A549 (cell line): Measurements from ENCODE around the gene DNASE1L2. TPM values are rescaled to one million over a fixed set of nuclear protein-coding genes. Genes with fewer than 3 reads are reported as not detected.

Experiments used
- ATAC-seq, 2 experiments: fragments of 200-7000 bp in 1 of 2; fragments of >200 bp in 1 of 2; cut with Nextera tagmentation in 1 of 2; cut with Tn5 transposase in 1 of 2; 3 replicates each; pipeline versions ENCODE4 v1.8.0 to v1.9.1; 2018 to 2020; ENCODE audit warnings: mild to moderate bottlenecking in 1 of 2, moderate library complexity in 1 of 2
- CTCF ChIA-PET: fragments of 300-600 bp; sonication (Branson Sonifier 250); formaldehyde crosslinking; extraction: SDS; loops from one replicate; lab custom pipeline; 2021; ENCODE audit warnings: antibody characterized with exemption, inconsistent platforms; lab: Yijun Ruan, JAX
- POLR2A ChIA-PET: fragments of 350-600 bp; formaldehyde crosslinking; extraction: SDS; loops from one replicate; lab custom pipeline; 2021; ENCODE audit warnings: antibody characterized with exemption, inconsistent platforms; lab: Yijun Ruan, JAX
- DNase-seq, 2 experiments: peaks; one replicate each; pipeline versions ENCODE4 v3.0.0 to v3.0.0-alpha.2; 2011 to 2016; ENCODE audit warnings: low read depth in 1 of 2, low spot score in 1 of 2
- FAIRE-seq: peaks from 2 replicates; lab custom pipeline; 2011; peaks lifted over from hg19 to GRCh38; lab: Jason Lieb, UNC
- H3K27ac ChIP-seq, 2 experiments: fragments of >200 bp; sonication (Bioruptor Twin); formaldehyde crosslinking; 3 replicates each; pipeline ENCODE4 v1.5.1; 2016 to 2017
- H3K4me1 ChIP-seq: fragments of >200 bp; sonication (Bioruptor Twin); formaldehyde crosslinking; 3 replicates; pipeline ENCODE4 v1.6.1; 2016
- H3K4me2 ChIP-seq: fragments of >200 bp; sonication (Bioruptor Twin); formaldehyde crosslinking; 3 replicates; pipeline ENCODE4 v1.6.1; 2016
- H3K4me3 ChIP-seq: fragments of >200 bp; sonication (Bioruptor Twin); formaldehyde crosslinking; 3 replicates; pipeline ENCODE4 v1.5.1; 2016
- H3K9me3 ChIP-seq: fragments of >200 bp; sonication (Bioruptor Twin); formaldehyde crosslinking; 3 replicates; pipeline ENCODE4 v1.6.1; 2016
- BHLHE40 ChIP-seq: IDR thresholded peaks from 2 replicates; pipeline ENCODE4 v1.6.1; 2012; ENCODE audit warnings: low read depth, low read length, inconsistent platforms
- CEBPB ChIP-seq, 2 experiments: fragments of >200 bp in 1 of 2; sonication (Bioruptor Twin) in 1 of 2; formaldehyde crosslinking in 1 of 2; IDR thresholded peaks; 2 replicates each; pipeline ENCODE4 v1.6.1; 2012 to 2016
- CHD4 ChIP-seq: fragments of 200-600 bp; sonication (generic); IDR thresholded peaks from 2 replicates; pipeline ENCODE4 v1.6.1; 2016; ENCODE audit warnings: antibody characterized with exemption, mild to moderate bottlenecking, borderline replicate concordance
- EHF ChIP-seq: fragments of 250-450 bp; sonication (Bioruptor Pico); IDR thresholded peaks from 2 replicates; pipeline ENCODE4 v1.5.0; 2020; ENCODE audit warnings: mild to moderate bottlenecking
- EHMT2 ChIP-seq: fragments of 200-600 bp; sonication (generic); IDR thresholded peaks from 2 replicates; pipeline ENCODE4 v1.6.1; 2016; ENCODE audit warnings: antibody characterized with exemption, low read depth, mild to moderate bottlenecking, moderate library complexity
- EP300 ChIP-seq, 2 experiments: fragments of >200 bp; sonication (Bioruptor Twin); formaldehyde crosslinking; IDR thresholded peaks; 2 replicates in 1 of 2; 3 replicates in 1 of 2; pipeline ENCODE4 v1.6.1; 2016 to 2017
- FOSB ChIP-seq: fragments of 250-450 bp; sonication (Bioruptor Pico); IDR thresholded peaks from 2 replicates; pipeline ENCODE4 v1.5.0; 2020; ENCODE audit warnings: mild to moderate bottlenecking, moderate library complexity
- GATA3 ChIP-seq: IDR thresholded peaks from 2 replicates; pipeline ENCODE4 v1.6.1; 2012; ENCODE audit warnings: borderline replicate concordance
- HEYL ChIP-seq: fragments of 250-450 bp; sonication (Bioruptor Pico); IDR thresholded peaks from 2 replicates; pipeline ENCODE4 v1.8.0; 2021; ENCODE audit warnings: mild to moderate bottlenecking, moderate library complexity
- HOXA7 ChIP-seq: fragments of 250-450 bp; sonication (Bioruptor Pico); IDR thresholded peaks from 2 replicates; pipeline ENCODE4 v1.5.0; 2020; ENCODE audit warnings: mild to moderate bottlenecking, moderate library complexity
- KDM5A ChIP-seq: fragments of 200-600 bp; sonication (generic); IDR thresholded peaks from 2 replicates; pipeline ENCODE4 v1.6.1; 2016; ENCODE audit warnings: antibody characterized with exemption, mild to moderate bottlenecking
- MAZ ChIP-seq: fragments of 150-350 bp; IDR thresholded peaks from 2 replicates; pipeline ENCODE4 v1.6.1; 2014; ENCODE audit warnings: antibody characterized with exemption, low read depth, low read length, borderline replicate concordance
- MYC ChIP-seq: IDR thresholded peaks from 2 replicates; pipeline ENCODE4 v1.6.1; 2012; ENCODE audit warnings: mild to moderate bottlenecking, inconsistent platforms, low read length, improper control_type of control experiment, borderline replicate concordance
- PHF8 ChIP-seq: fragments of 200-600 bp; sonication (generic); IDR thresholded peaks from 2 replicates; pipeline ENCODE4 v1.6.1; 2016; ENCODE audit warnings: low read depth, mild to moderate bottlenecking, antibody characterized with exemption, moderate library complexity, borderline replicate concordance
- POLR2A ChIP-seq: IDR thresholded peaks from 2 replicates; pipeline ENCODE4 v1.6.1; 2012; ENCODE audit warnings: mild to moderate bottlenecking, low read length
- POLR2AphosphoS2 ChIP-seq: conservative IDR thresholded peaks from 2 replicates; pipeline ENCODE4 v1.6.1; 2012; ENCODE audit warnings: low read length, improper control_type of control experiment, inconsistent platforms
- RARB ChIP-seq: fragments of 250-450 bp; sonication (Bioruptor Pico); IDR thresholded peaks from 2 replicates; pipeline ENCODE4 v1.8.0; 2021; ENCODE audit warnings: mild to moderate bottlenecking, moderate library complexity
- RCOR1 ChIP-seq: fragments of 150-350 bp; IDR thresholded peaks from 2 replicates; pipeline ENCODE4 v1.6.1; 2014; ENCODE audit warnings: antibody characterized with exemption, low read length, low read depth
- RFX5 ChIP-seq: fragments of 450-650 bp; IDR thresholded peaks from 2 replicates; pipeline ENCODE4 v1.7.1; 2014; ENCODE audit warnings: antibody characterized with exemption, mild to moderate bottlenecking, moderate library complexity
- TFCP2L1 ChIP-seq: fragments of 250-450 bp; sonication (Bioruptor Pico); IDR thresholded peaks from 2 replicates; pipeline ENCODE4 v1.5.0; 2021; ENCODE audit warnings: mild to moderate bottlenecking
- ZC3H11A ChIP-seq: fragments of 450-650 bp; IDR thresholded peaks from 2 replicates; pipeline ENCODE4 v1.6.1; 2014; ENCODE audit warnings: antibody characterized with exemption, mild to moderate bottlenecking
- ZNF302 ChIP-seq: fragments of 250-450 bp; sonication (Bioruptor Pico); IDR thresholded peaks from 2 replicates; pipeline ENCODE4 v1.9.0; 2021; ENCODE audit warnings: inconsistent platforms, mild to moderate bottlenecking, moderate library complexity
- ZSCAN20 ChIP-seq: fragments of 250-450 bp; sonication (Bioruptor Pico); IDR thresholded peaks from 2 replicates; pipeline ENCODE4 v1.8.0; 2022; ENCODE audit warnings: mild to moderate bottlenecking, moderate library complexity
- WGBS: methylation state at CpG from one replicate; pipeline ENCODE4 v1.1.6; 2017; ENCODE audit errors: missing lambda C conversion rate; 5-methylcytosine and 5-hydroxymethylcytosine counted together
- polyA plus RNA-seq, 4 experiments: library from polyadenylated mRNA; depleted of rRNA in 3 of 4; stranded (reverse); fragments of >200 nt; fragmentation: RNase III in 1 of 4; extraction: RNeasy Plus Mini Kit Qiagen cat#74134 plus additional on column Dnase treatment in 1 of 4; gene quantifications; 2 replicates in 3 of 4; 3 replicates in 1 of 4; pipeline ENCODE4 v1.2.3, GENCODE V29; 2011 to 2017
- TF ChIP-seq, protein P1 (sequence below): IDR thresholded peaks from 2 replicates; pipeline ENCODE4 v1.6.1; 2012
- TF ChIP-seq, protein P2 (sequence below): fragments of >200 bp; sonication (Bioruptor Twin); formaldehyde crosslinking; IDR thresholded peaks from 3 replicates; pipeline ENCODE4 v1.5.1; 2016
- TF ChIP-seq, protein P3 (sequence below): fragments of 150-350 bp; IDR thresholded peaks from 2 replicates; pipeline ENCODE4 v1.6.1; 2014; ENCODE audit warnings: low read depth, mild to moderate bottlenecking, low read length
- TF ChIP-seq, protein P4 (sequence below): fragments of >200 bp; sonication (Bioruptor Twin); formaldehyde crosslinking; IDR thresholded peaks from 3 replicates; pipeline ENCODE4 v1.6.1; 2016
- TF ChIP-seq, protein P5 (sequence below): IDR thresholded peaks from 2 replicates; pipeline ENCODE4 v1.6.1; 2012

The DNASE1L2 gene
- polyA plus RNA-seq, 2 of the 4 experiments (the other 2 are of a cell fraction), result 0.36 to 1.2 TPM

DNA sequence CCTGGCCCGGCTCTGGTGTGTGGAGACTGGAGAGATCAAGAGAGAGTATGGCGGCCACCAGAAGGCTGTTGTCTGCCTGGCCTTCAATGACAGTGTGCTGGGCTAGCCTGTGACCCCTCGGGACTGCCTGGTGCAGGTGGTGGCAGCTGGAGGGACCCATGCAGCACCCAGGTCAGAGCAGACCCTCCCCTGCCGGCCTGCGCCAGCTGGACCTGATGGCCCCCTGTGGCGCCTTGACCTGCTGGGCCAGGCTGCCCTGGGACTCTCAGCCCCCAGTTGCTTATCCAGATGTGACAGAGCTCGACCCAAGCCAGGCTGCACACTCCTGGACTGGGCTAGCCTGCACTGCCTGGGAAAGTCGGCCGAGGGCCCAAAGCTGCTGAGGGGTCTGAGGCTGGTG lies 27.5 kb upstream of the DNASE1L2 start:
- Histone ChIP-seq H3K27ac (no peak overlapping the region), H3K4me3 (no peak overlapping the region), H3K4me1 (peaks cover 31% of the 10 kb centered on the region), H3K9me3 (no peaks in the 10 kb centered on the region), H3K4me2 (no peak overlapping the region)
- 97% methylated on average over 9 of the region's 9 CpGs for WGBS
- no peak for ATAC-seq
- DNase-seq, result no peak
- POLR2A ChIA-PET, result no interaction called here
- CTCF ChIA-PET, result interaction anchor here (1.1 to 4.8 kb wide), 2 partner anchors 14 to 68 kb away, joined by 4 to 28 read pairs; no protein-coding TSS in a partner anchor
- TF ChIP-seq KDM5A (no peak), MAZ (no peak), CEBPB (IDR thresholded peaks at IDR 0.05) (no peak), GATA3 (no peak), POLR2AphosphoS2 (no peak), HEYL (CRISPR knock-in tag) (no peak), PHF8 (no peak), CHD4 (no peak), ZSCAN20 (no peak), BHLHE40 (no peak), RARB (CRISPR knock-in tag) (no peak), HOXA7 (no peak), MYC (no peak), ZNF302 (CRISPR knock-in tag) (no peak), TFCP2L1 (no peak), EHF (CRISPR knock-in tag) (no peak), POLR2A (no peak)
- TF ChIP-seq, protein P1, sequence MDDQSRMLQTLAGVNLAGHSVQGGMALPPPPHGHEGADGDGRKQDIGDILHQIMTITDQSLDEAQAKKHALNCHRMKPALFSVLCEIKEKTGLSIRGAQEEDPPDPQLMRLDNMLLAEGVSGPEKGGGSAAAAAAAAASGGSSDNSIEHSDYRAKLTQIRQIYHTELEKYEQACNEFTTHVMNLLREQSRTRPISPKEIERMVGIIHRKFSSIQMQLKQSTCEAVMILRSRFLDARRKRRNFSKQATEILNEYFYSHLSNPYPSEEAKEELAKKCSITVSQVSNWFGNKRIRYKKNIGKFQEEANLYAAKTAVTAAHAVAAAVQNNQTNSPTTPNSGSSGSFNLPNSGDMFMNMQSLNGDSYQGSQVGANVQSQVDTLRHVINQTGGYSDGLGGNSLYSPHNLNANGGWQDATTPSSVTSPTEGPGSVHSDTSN, result no peak
- TF ChIP-seq, protein P2, sequence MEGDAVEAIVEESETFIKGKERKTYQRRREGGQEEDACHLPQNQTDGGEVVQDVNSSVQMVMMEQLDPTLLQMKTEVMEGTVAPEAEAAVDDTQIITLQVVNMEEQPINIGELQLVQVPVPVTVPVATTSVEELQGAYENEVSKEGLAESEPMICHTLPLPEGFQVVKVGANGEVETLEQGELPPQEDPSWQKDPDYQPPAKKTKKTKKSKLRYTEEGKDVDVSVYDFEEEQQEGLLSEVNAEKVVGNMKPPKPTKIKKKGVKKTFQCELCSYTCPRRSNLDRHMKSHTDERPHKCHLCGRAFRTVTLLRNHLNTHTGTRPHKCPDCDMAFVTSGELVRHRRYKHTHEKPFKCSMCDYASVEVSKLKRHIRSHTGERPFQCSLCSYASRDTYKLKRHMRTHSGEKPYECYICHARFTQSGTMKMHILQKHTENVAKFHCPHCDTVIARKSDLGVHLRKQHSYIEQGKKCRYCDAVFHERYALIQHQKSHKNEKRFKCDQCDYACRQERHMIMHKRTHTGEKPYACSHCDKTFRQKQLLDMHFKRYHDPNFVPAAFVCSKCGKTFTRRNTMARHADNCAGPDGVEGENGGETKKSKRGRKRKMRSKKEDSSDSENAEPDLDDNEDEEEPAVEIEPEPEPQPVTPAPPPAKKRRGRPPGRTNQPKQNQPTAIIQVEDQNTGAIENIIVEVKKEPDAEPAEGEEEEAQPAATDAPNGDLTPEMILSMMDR, result no peak
- TF ChIP-seq, protein P3, sequence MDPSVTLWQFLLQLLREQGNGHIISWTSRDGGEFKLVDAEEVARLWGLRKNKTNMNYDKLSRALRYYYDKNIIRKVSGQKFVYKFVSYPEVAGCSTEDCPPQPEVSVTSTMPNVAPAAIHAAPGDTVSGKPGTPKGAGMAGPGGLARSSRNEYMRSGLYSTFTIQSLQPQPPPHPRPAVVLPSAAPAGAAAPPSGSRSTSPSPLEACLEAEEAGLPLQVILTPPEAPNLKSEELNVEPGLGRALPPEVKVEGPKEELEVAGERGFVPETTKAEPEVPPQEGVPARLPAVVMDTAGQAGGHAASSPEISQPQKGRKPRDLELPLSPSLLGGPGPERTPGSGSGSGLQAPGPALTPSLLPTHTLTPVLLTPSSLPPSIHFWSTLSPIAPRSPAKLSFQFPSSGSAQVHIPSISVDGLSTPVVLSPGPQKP, result no peak
- FAIRE-seq, result no peak

DNA sequence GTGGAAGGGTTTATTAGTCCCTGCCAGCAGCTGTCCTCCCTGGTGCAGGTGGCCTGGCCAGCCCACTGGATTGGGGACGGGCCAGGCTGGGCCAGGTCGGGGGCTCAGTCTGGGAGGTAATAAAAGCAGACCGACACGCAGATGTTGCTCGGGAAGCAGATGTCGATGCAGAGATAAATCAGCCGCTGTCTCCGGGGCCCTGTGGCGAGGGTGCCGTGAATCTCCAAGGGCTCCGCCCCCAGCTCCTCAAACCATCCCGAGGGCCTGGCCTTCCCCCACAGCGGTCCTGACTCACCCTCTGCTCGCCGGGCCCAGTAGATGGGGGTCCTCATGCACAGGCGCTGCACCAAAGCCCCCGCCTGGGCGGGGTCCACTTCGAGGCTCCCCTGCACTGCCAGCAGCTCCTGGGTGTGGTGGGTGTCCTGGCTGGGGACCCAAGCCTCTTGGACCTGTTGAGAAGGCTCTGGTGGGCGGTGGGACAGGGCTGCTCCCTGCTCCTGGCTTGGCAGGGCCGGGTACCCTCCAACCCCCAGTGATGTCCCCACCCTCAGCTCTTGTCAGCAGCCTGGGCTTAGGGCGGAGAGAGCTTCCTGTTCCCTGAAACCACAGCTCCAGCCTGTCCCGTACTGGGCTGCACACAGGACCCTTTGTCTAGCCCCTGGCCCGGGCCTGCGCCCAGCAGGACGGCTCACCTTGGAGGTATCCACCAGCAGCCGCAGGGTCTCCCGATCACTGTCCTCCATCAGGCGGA lies 26.8 kb upstream of the DNASE1L2 start:
- Histone ChIP-seq H3K4me1 (peaks cover 31% of the 10 kb centered on the region), H3K9me3 (no peaks in the 10 kb centered on the region), H3K4me3 (no peak overlapping the region), H3K4me2 (no peak overlapping the region), H3K27ac (no peak overlapping the region)
- no peak for TF ChIP-seq FOSB (CRISPR knock-in tag)
- no peak for TF ChIP-seq HEYL (CRISPR knock-in tag)
- TF ChIP-seq RCOR1, result no peak
- TF ChIP-seq, protein P4, sequence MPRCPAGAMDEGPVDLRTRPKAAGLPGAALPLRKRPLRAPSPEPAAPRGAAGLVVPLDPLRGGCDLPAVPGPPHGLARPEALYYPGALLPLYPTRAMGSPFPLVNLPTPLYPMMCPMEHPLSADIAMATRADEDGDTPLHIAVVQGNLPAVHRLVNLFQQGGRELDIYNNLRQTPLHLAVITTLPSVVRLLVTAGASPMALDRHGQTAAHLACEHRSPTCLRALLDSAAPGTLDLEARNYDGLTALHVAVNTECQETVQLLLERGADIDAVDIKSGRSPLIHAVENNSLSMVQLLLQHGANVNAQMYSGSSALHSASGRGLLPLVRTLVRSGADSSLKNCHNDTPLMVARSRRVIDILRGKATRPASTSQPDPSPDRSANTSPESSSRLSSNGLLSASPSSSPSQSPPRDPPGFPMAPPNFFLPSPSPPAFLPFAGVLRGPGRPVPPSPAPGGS, result no peak
- TF ChIP-seq, protein P3, result no peak
- TF ChIP-seq MAZ, result no peak
- TF ChIP-seq, protein P1, result no peak
- TF ChIP-seq, protein P5, sequence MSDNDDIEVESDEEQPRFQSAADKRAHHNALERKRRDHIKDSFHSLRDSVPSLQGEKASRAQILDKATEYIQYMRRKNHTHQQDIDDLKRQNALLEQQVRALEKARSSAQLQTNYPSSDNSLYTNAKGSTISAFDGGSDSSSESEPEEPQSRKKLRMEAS, result no peak
- TF ChIP-seq CEBPB (IDR thresholded peaks at IDR 0.05), result no peak
- no peak for TF ChIP-seq KDM5A
- TF ChIP-seq RFX5, result no peak
- no peak for TF ChIP-seq GATA3
- TF ChIP-seq EP300 (IDR thresholded peaks at IDR 0.05), result no peak
- TF ChIP-seq EHMT2, result no peak
- no peak for TF ChIP-seq POLR2A
- TF ChIP-seq PHF8, result no peak
- TF ChIP-seq ZC3H11A, result no peak
- FAIRE-seq, result no peak
- WGBS, result 89% methylated on average over 22 of the region's 29 CpGs
- ChIA-PET POLR2A (no interaction called here), CTCF (interaction anchor here (1.1 to 4.8 kb wide), 3 partner anchors 15 to 69 kb away, joined by 4 to 28 read pairs (median 4); partner anchors contain the start of gene ECI1)
- ATAC-seq, result no peak
- no peak for DNase-seq
